H1 (cell line): ENCODE measurements around the gene MARCKS. TPM values are rescaled to one million over a fixed set of nuclear protein-coding genes. Genes with fewer than 3 reads are reported as not detected.

ENCODE experiments used
- CTCF ChIA-PET: fragments of 300-600 bp; sonication (Branson Sonifier 250); formaldehyde crosslinking; loops from one replicate; lab custom pipeline; 2021; ENCODE audit not compliant: partially characterized antibody; lab: Charles Lee
- POLR2A ChIA-PET: fragments of 300-600 bp; sonication (Branson Sonifier 250); formaldehyde crosslinking; loops from one replicate; lab custom pipeline; 2021; ENCODE audit warnings: inconsistent platforms; ENCODE audit not compliant: partially characterized antibody; lab: Charles Lee
- DNase-seq, 2 experiments: peaks; one replicate each; pipeline versions ENCODE4 v3.0.0 to v3.0.0-alpha.2; 2010 to 2022; ENCODE audit warnings: low spot score in 2 of 2, low read depth in 1 of 2, mixed read lengths in 1 of 2
- FAIRE-seq: peaks from 2 replicates; lab custom pipeline; 2011; peaks lifted over from hg19 to GRCh38; lab: Jason Lieb, UNC
- H2AFZ ChIP-seq: 2 replicates; pipeline ENCODE4 v1.8.1; 2012; ENCODE audit warnings: low read length, inconsistent platforms
- H2AK5ac ChIP-seq: 2 replicates; pipeline ENCODE4 v1.6.1; 2013; ENCODE audit warnings: low read depth, low read length
- H2BK120ac ChIP-seq: replicated peaks from 2 replicates; pipeline ENCODE3; 2013; ENCODE audit warnings: low read depth, low read length, inconsistent platforms
- H2BK12ac ChIP-seq: 2 replicates; pipeline ENCODE4 v1.6.1; 2013; ENCODE audit warnings: low read depth, low read length
- H2BK15ac ChIP-seq: 2 replicates; pipeline ENCODE4 v1.6.1; 2013; ENCODE audit warnings: low read length
- H2BK20ac ChIP-seq: 2 replicates; pipeline ENCODE4 v1.6.1; 2013; ENCODE audit warnings: low read length
- H2BK5ac ChIP-seq: 2 replicates; pipeline ENCODE4 v1.6.1; 2013; ENCODE audit warnings: low read depth, low read length
- H3K14ac ChIP-seq: 2 replicates; pipeline ENCODE4 v1.6.1; 2013; ENCODE audit warnings: inconsistent platforms; ENCODE audit not compliant: insufficient read length
- H3K18ac ChIP-seq: 2 replicates; pipeline ENCODE4 v1.6.1; 2013; ENCODE audit warnings: low read length; ENCODE audit errors: extremely low read depth
- H3K23ac ChIP-seq: 2 replicates; pipeline ENCODE4 v1.6.1; 2013; ENCODE audit warnings: inconsistent platforms; ENCODE audit not compliant: insufficient read length
- H3K23me2 ChIP-seq: 2 replicates; pipeline ENCODE4 v1.6.1; 2013; ENCODE audit warnings: low read depth, low read length
- H3K27ac ChIP-seq: 2 replicates; pipeline ENCODE4 v1.6.1; 2011; ENCODE audit warnings: low read depth, low read length, inconsistent platforms
- H3K27me3 ChIP-seq, 4 experiments: replicated peaks in 1 of 4; 1 replicate in 1 of 4; 2 replicates in 3 of 4; pipeline versions ENCODE4 v1.6.1 to v1.8.1; 2011 to 2013; ENCODE audit warnings: low read length in 3 of 4, mild to moderate bottlenecking in 3 of 4, inconsistent platforms in 2 of 4, mixed read lengths in 2 of 4, moderate library complexity in 1 of 4; ENCODE audit not compliant: control insufficient read depth in 3 of 4, insufficient read depth in 3 of 4; ENCODE audit errors: extremely low read depth in 1 of 4
- H3K36me3 ChIP-seq, 4 experiments: 2 replicates each; pipeline versions ENCODE4 v1.6.1 to v1.8.1; 2011 to 2013; ENCODE audit warnings: mild to moderate bottlenecking in 4 of 4, low read length in 3 of 4, moderate library complexity in 2 of 4, control low read depth in 1 of 4, inconsistent platforms in 1 of 4; ENCODE audit not compliant: insufficient read depth in 4 of 4, control insufficient read depth in 2 of 4
- H3K4ac ChIP-seq: replicated peaks from 2 replicates; pipeline ENCODE3; 2013; ENCODE audit warnings: low read length, low read depth, mixed read lengths, inconsistent platforms; ENCODE audit not compliant: insufficient read length
- H3K4me1 ChIP-seq, 4 experiments: replicated peaks in 1 of 4; 1 replicate in 1 of 4; 2 replicates in 3 of 4; pipeline versions ENCODE4 v1.6.1 to v1.8.1; 2011 to 2013; ENCODE audit warnings: low read length in 3 of 4, inconsistent platforms in 2 of 4, mixed read lengths in 1 of 4; ENCODE audit not compliant: insufficient read depth in 4 of 4, control insufficient read depth in 3 of 4
- H3K4me2 ChIP-seq, 2 experiments: 2 replicates each; pipeline versions ENCODE4 v1.6.1 to v1.8.1; 2011 to 2013; ENCODE audit warnings: low read depth in 2 of 2, low read length in 2 of 2, control low read depth in 1 of 2, inconsistent platforms in 1 of 2, mild to moderate bottlenecking in 1 of 2; ENCODE audit not compliant: insufficient read depth in 1 of 2
- H3K4me3 ChIP-seq, 4 experiments: fragments of 200-600, 300-600 bp in 1 of 4; sonication (generic), shearing (Covaris generic), sonication (Bioruptor Twin) in 1 of 4; 2 replicates each; pipeline versions ENCODE4 v1.5.1 to v1.8.1; 2011 to 2016; ENCODE audit warnings: low read length in 4 of 4, low read depth in 3 of 4, control low read depth in 2 of 4, inconsistent platforms in 2 of 4, mild to moderate bottlenecking in 2 of 4, mixed read lengths in 1 of 4, moderate library complexity in 1 of 4; ENCODE audit not compliant: insufficient read depth in 2 of 4; ENCODE audit errors: extremely low read depth in 1 of 4
- H3K56ac ChIP-seq: replicated peaks from 2 replicates; pipeline ENCODE3; 2013; ENCODE audit warnings: low read depth, mild to moderate bottlenecking, mixed read lengths, low read length, inconsistent platforms; ENCODE audit not compliant: insufficient read length
- H3K79me1 ChIP-seq: 2 replicates; pipeline ENCODE4 v1.6.1; 2013; ENCODE audit warnings: low read depth, low read length, control low read depth
- H3K79me2 ChIP-seq, 2 experiments: 2 replicates each; pipeline versions ENCODE4 v1.6.1 to v1.8.1; 2012 to 2013; ENCODE audit warnings: low read length in 2 of 2, mild to moderate bottlenecking in 2 of 2, inconsistent platforms in 1 of 2; ENCODE audit not compliant: insufficient read depth in 2 of 2, control insufficient read depth in 1 of 2
- H3K9ac ChIP-seq, 4 experiments: replicated peaks in 1 of 4; 1 replicate in 1 of 4; 2 replicates in 3 of 4; pipeline versions ENCODE4 v1.6.1 to v1.8.1; 2011 to 2013; ENCODE audit warnings: low read depth in 3 of 4, low read length in 3 of 4, control low read depth in 2 of 4, mild to moderate bottlenecking in 2 of 4, moderate library complexity in 2 of 4, inconsistent platforms in 1 of 4; ENCODE audit errors: extremely low read depth in 1 of 4
- H3K9me3 ChIP-seq, 2 experiments: 2 replicates each; pipeline versions ENCODE4 v1.6.1 to v1.8.1; 2012 to 2013; ENCODE audit warnings: mild to moderate bottlenecking in 2 of 2, moderate library complexity in 2 of 2, control low read depth in 1 of 2, inconsistent platforms in 1 of 2, low read depth in 1 of 2, low read length in 1 of 2, mixed read lengths in 1 of 2; ENCODE audit not compliant: insufficient read depth in 2 of 2
- H4K20me1 ChIP-seq, 2 experiments: replicated peaks in 1 of 2; 2 replicates each; pipeline versions ENCODE3 to v1.8.1; 2011 to 2013; ENCODE audit warnings: inconsistent platforms in 2 of 2, low read length in 2 of 2, mild to moderate bottlenecking in 1 of 2; ENCODE audit not compliant: insufficient read depth in 2 of 2, control insufficient read depth in 1 of 2
- H4K5ac ChIP-seq: 2 replicates; pipeline ENCODE4 v1.6.1; 2013; ENCODE audit warnings: low read length, low read depth, mixed read lengths, inconsistent platforms; ENCODE audit not compliant: insufficient read length
- H4K8ac ChIP-seq: 2 replicates; pipeline ENCODE4 v1.8.0; 2013; ENCODE audit warnings: mild to moderate bottlenecking, moderate library complexity, low read length, inconsistent platforms; ENCODE audit not compliant: insufficient read depth; ENCODE audit errors: extremely low read depth
- H4K91ac ChIP-seq: replicated peaks from 2 replicates; pipeline ENCODE3; 2013; ENCODE audit warnings: low read length, mixed read lengths, inconsistent platforms; ENCODE audit not compliant: insufficient read length
- CEBPB ChIP-seq: IDR thresholded peaks from 2 replicates; pipeline ENCODE4 v1.6.1; 2012; ENCODE audit warnings: low read depth, low read length
- E2F6 ChIP-seq: IDR thresholded peaks from 2 replicates; pipeline ENCODE4 v1.6.1; 2012; ENCODE audit warnings: inconsistent platforms
- WGBS, 2 experiments: shearing (Covaris generic) in 1 of 2; methylation state at CpG; one replicate each; pipeline versions ENCODE4 v1.1.6 to v1.1.7; 2013 to 2015; ENCODE audit warnings: low lambda C conversion rate in 2 of 2, mixed read lengths in 2 of 2, inconsistent platforms in 1 of 2, low coverage in 1 of 2, missing lambda C conversion rate in 1 of 2; ENCODE audit not compliant: insufficient replicate concordance in 2 of 2, insufficient coverage in 1 of 2, insufficient read length in 1 of 2; ENCODE audit errors: extremely low coverage in 1 of 2, missing lambda C conversion rate in 1 of 2; 5-methylcytosine and 5-hydroxymethylcytosine counted together
- polyA plus RNA-seq, 7 experiments: library from polyadenylated mRNA; depleted of rRNA in 3 of 7; stranded (reverse) in 5 of 7; unstranded in 2 of 7; fragments of >200 nt in 5 of 7; fragments of 200-250 nt in 2 of 7; gene quantifications; 1 replicate in 5 of 7; 2 replicates in 1 of 7; 4 replicates in 1 of 7; pipeline versions ENCODE4 v1.2.1 to v1.2.3, GENCODE V29; 2011 to 2013; ENCODE audit warnings: missing spikeins in 2 of 7, mixed read lengths in 2 of 7
- total RNA-seq: library from RNA; stranded (reverse); fragmentation: NEBNext Ultra II Directional; extraction: Animal tissue kit (Norgen Biotek cat#: 25700); gene quantifications from 2 replicates; pipeline ENCODE4 v1.2.1, GENCODE V29; 2021

Gene MARCKS
- total and polyA plus RNA-seq, 2 of the 8 experiments (the other 6 are each of a cell fraction or from before 2014, with no cell fraction given): 26.6 to 111 TPM

DNA sequence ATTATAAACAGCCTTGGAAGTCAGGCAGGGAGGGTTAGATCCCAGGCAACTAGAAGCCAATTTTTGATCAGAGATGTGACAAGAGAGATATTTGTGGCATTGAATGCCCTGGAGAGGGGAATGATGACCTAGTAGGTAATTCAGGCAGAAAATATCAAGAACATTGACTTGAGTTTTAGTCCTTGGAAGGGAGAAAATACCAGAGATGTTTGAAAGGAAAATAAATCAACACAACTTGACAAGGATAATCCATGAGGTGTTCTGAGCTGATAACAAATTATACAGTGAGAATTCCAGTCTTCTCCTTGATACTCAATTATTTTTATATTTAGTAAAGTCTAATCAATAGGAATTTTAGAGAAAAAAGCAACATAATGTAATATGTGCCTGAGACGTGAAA, 10.6 kb upstream of the MARCKS start:
- 86% methylated on average over 1 of the region's 1 CpG; no CpG with 5 or more reads in 1 of the 2 experiments for WGBS, 2 experiments
- no peak overlapping the region for H2BK20ac ChIP-seq
- TF ChIP-seq E2F6 (no peak), CEBPB (no peak)

More for the DNA sequence above, 10.6 kb upstream of the MARCKS start:
- DNase-seq (no peak), FAIRE-seq (no peak)
- Histone ChIP-seq H3K56ac (no peak overlapping the region), H3K4ac (no peak overlapping the region), H3K27me3 (no peaks in the 10 kb centered on the region), H3K4me2 (no peak overlapping the region), H2BK120ac (no peak overlapping the region), H3K18ac (no peak overlapping the region), H4K5ac (no peak overlapping the region), H3K27ac (no peak overlapping the region), H4K91ac (no peak overlapping the region), H3K79me2 (no peaks in the 10 kb centered on the region), H3K4me3 (no peak overlapping the region), H4K8ac (no peak overlapping the region), H2BK12ac (no peak overlapping the region), H3K14ac (no peak overlapping the region), H2AK5ac (no peak overlapping the region), H3K23ac (no peak overlapping the region), H3K79me1 (no peaks in the 10 kb centered on the region), H3K9ac (no peak overlapping the region), H3K4me1 (no peaks in the 10 kb centered on the region), H3K9me3 (no peaks in the 10 kb centered on the region), H4K20me1 (no peaks in the 10 kb centered on the region), H3K36me3 (no peaks in the 10 kb centered on the region), H2AFZ (peak overlapping the region; percentile 33; the same call in 1 of the 2 replicates), H2BK15ac (no peak overlapping the region), H3K23me2 (no peaks in the 10 kb centered on the region), H2BK5ac (no peak overlapping the region)
- ChIA-PET CTCF (interaction anchor here (0.6 to 1.4 kb wide), 2 partner anchors 12 to 444 kb away, joined by 4 to 5 read pairs; no protein-coding TSS in a partner anchor), POLR2A (interaction anchor here (1.8 kb wide), 1 partner anchor 12 kb away, joined by 21 read pairs; no protein-coding TSS in a partner anchor)
